Anterior cingulate cortex (tissue), 58 donors: ENCODE data around the gene PRR23E.

Experiments
- DNase-seq, 58 donors: peaks; one replicate each; lab custom pipeline; 2025; lab: John Stamatoyannopoulos, UW

Gene PRR23E

GRCh38 chr3:127206611-127207516, 13.9 kb downstream of the PRR23E start:
- no peak for DNase-seq

GRCh38 chr3:127207727-127208482, 15.0 kb downstream of the PRR23E start:
- DNase-seq, result no peak

GRCh38 chr3:127208483-127209100, 15.7 kb downstream of the PRR23E start:
- no peak for DNase-seq

GRCh38 chr3:127209155-127209839, 16.4 kb downstream of the PRR23E start:
- DNase-seq, result no peak

GRCh38 chr3:127209840-127210653, 17.1 kb downstream of the PRR23E start:
- DNase-seq, result no peak

GRCh38 chr3:127210654-127210943, 17.7 kb downstream of the PRR23E start:
- DNase-seq, result no peak

- DNase-seq, result no peak
These were observed 18.5 kb downstream of the PRR23E start for GRCh38 chr3:127211118-127212060.

- DNase-seq, result no peak
These were observed 19.3 kb downstream of the PRR23E start for GRCh38 chr3:127212231-127212630.

GRCh38 chr3:127212711-127213110, 19.8 kb downstream of the PRR23E start:
- DNase-seq, result no peak

- DNase-seq, result no peak
These were observed 20.5 kb downstream of the PRR23E start for GRCh38 chr3:127213381-127213918.

- DNase-seq, result no peak
These were observed 22.0 kb downstream of the PRR23E start for GRCh38 chr3:127214975-127215374.

GRCh38 chr3:127215714-127216414, 22.9 kb downstream of the PRR23E start:
- DNase-seq, result no peak

- DNase-seq, result no peak
These were observed 23.7 kb downstream of the PRR23E start for GRCh38 chr3:127216415-127217261.

- no peak for DNase-seq
These were observed 24.9 kb downstream of the PRR23E start for GRCh38 chr3:127217596-127218453.

GRCh38 chr3:127218454-127218922, 25.6 kb downstream of the PRR23E start:
- no peak for DNase-seq

GRCh38 chr3:127220497-127220896, 27.6 kb downstream of the PRR23E start:
- DNase-seq, result no peak
